GM19438 (cell line): ENCODE results near the gene KDM4C.

ENCODE experiments used
- ATAC-seq: cut with Tn5 transposase; IDR thresholded peaks from one replicate; pipeline ENCODE4 v1.9.1; 2021; ENCODE audit warnings: low read depth; ENCODE audit not compliant: unreplicated experiment

KDM4C gene

DNA sequence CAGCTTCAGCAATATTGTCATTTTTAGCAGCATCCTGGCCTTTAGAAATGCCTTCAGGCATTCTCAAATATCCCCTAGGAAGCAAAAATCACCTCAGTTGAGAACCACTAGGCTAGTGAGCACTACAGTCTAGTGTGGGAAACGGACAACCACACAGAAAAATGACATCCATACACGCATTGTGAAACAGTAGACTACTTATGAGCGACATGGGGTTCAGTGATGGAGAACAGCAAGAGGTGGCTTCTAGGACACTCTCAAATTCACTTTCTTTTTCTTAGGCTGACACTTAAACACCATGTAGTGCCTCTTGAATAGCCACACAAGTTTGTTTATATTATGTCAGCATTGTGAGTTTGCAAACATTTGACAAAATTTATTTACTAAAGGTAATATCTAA is 203.0 kb downstream of the KDM4C start:
- no peak for ATAC-seq

DNA sequence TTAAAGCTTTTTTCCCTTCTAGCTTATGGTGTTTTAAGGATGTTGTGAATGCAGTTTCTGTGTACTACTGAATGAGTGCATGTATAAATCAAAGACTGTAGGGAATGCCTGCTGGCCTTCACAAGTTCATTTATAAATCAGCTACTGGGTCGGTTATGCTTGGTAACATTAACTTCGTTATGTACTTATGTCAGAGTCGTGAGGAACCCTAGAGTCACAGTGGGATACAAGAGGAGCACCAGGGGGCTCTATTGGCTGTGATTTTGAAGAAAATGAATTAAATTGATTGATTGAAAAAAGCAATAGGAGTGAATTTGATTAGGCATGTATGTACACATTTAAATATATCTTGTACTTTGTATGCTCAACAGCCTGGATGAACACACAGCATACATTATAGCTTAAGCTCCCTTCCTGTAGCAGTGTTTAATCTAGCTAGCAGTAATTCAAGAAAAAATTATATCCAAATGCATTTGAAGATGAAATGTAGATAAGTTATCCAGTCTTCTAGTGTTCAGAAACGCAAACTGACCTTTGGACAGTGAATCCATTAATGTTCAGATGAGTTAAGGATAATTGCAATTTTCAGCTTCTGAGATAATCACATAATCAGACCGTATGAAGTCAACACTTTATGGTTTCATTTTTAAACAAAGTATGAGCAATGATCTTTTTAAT is 204.2 kb downstream of the KDM4C start:
- no peak for ATAC-seq

DNA sequence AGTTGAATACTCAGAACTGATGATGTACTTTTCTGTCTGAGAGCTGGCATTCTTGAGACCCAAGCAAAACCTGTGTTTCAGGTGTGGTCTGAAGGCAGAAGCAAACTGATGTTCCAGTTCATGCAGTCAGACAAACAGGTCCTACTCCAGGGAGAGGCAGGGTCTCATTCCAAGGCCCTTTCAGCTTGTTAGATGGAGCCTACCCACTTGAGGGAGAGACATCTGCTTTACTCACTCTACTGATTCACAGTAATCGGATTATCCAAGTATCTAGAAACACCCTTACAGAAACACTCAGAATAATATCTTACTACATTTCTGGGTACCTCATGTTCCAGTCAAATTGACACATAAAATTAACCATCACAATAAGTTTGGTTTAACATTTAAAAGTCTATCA is 207.8 kb downstream of the KDM4C start:
- ATAC-seq, result no peak

DNA sequence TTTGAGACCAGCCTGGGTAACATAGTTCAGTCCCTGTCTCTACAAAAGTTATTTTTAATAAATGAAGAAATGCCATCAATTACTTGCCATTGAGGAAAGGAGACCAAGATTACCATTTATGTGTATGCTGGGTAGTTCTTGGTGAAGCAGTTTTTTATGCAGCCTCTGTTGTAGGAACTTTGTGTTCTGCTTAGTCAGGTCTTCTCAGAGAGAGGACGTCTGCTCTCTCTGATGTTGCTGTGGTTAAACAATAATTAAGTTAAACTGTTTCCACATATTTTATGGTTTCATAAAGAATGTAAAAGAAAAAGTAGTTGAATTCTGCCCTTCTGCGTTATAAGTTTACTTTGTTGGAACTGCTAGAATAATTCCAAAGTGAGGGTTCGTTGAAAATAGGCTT is 210.5 kb downstream of the KDM4C start:
- no peak for ATAC-seq

DNA sequence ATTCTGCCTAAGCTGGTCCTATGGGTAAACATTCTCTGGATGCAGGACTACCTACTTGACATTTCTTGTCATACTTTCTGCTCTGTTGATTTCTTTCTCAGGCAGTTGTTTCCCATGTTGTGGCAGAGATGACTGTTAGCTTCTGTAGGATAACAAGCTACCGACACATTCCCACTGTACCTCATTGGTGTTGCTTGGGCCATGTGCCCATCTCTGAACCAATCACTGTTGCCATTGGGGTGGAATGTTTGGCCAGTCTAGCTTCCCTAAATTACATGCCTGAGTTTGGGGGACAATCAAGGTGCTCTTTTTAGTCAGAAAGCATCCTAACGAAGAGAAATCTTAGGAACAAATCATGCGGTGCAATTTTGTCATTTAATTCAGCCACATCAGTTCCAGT is 212.0 kb downstream of the KDM4C start:
- no peak for ATAC-seq

DNA sequence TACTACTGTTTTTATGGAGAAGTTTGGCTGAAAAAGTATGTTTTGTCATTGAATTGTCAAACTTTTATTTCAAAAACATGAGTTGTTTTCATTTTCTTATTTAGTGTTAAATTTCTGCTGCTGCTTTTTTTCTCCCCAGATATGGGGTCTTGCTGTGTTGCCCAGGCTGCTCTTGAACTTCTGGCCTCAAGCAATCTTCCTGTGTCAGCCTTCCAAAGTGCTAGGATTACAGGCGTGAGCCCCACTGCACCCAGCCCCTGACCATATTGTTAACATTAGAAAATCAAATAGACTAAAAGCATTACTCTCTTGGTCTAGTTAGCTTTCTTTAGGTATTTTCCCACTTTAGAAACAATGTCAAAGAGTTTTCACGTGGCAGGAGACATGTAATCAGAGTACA is 215.3 kb downstream of the KDM4C start:
- no peak for ATAC-seq

DNA sequence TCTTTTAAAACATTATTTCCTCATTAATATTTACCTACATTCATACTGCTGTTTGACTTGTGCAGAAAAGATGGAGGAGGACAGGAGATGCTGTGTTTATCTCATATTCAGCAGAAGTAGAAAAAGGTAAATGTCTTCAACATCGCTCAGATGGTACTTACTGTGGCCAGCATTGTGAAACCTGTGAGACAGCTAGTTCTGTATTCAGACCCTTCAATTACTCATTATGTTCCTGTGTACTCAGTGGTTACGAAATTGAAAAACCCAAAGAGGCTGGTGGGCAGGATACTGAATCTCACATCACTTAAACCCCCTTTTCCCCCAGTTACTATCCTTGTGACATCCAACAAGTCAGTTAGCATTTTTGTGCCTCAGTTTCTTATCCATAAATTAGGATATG is 216.0 kb downstream of the KDM4C start:
- ATAC-seq, result peak; percentile 97

DNA sequence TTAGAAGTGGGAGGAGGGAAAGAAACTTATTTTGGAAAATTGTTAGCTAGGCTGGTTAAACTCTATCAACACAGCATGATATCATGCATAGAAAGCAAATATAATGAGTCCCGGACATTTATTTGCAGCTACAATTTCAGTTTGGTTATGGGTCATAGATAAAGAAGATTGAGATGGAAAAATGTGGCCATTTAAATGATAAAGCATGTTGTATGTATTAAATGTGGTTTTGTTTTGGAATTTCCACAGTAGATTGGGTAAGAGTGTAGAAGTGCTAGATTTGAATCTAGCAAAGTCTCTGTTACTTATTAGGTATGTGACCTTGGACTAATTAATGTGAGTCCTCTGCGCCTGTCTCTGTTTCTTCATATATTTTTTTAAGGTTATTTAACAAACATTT is 217.4 kb downstream of the KDM4C start:
- ATAC-seq, result no peak

DNA sequence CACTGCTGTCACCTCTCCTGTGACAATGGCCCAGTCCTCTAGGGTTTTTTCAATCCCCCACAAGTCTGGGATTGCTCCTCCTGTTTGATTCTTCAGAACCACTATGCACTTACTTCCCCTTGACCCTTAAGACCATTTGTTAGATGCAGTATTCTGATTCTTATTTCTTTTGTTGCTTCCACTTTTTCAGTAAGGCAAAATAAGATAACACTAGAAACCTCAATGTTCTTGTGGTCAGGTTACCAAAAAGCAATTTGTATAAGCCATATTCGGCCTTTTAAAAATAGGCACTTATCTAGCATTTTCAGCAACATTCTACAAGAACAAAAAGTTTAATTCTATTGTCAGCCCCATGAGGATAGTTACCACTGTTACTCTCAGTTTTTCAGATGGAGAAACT is 220.0 kb downstream of the KDM4C start:
- ATAC-seq, result no peak

DNA sequence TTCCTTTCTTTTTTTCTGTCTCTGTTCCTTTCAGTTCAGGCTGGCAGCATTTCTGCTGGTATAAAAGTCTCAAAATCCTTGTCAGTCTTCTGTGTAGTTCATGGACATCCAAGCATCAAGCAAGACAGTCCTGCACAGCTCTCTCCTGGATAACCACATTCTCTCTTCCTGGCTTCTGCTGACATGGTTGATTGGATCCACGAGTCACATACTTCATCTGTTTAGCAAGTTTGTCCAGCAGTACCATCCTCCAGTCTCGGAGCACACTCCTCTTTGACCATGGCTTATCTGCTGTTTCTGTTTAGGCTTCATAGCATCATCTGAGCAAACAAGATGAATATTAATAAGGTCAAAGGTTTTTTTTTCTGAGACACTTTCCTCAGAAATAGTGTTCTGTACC is 220.8 kb downstream of the KDM4C start:
- ATAC-seq, result no peak

DNA sequence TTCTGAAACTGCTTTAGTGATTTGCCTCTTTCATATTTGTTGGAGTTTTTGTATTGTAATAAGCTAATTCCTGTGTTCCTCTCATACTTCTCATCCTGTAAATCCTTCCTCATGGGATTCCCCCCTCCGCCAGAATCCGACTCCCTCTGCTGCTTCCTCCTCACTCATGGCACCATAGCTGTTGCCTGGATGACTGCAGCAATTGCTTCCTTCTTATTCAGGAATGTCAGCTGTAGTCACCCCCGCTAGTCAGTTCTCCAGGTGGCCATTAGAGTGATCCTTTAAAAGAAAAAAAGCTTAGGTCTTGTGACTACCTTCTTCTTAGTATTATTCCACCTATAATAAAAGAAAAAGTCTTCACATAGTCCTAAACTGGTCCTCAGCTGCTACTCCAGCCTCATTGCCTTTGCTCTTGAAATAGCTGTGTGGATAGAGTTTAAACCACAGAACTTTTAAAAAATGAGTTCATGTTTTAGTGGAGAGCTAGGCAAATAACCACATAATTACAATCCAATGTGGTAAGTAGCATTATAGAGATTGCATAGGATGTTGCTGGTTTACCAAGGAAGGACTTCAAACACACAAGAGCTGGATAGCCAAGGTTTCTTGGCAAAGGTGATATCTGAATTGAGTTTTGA is 227.3 kb downstream of the KDM4C start:
- ATAC-seq, result no peak

DNA sequence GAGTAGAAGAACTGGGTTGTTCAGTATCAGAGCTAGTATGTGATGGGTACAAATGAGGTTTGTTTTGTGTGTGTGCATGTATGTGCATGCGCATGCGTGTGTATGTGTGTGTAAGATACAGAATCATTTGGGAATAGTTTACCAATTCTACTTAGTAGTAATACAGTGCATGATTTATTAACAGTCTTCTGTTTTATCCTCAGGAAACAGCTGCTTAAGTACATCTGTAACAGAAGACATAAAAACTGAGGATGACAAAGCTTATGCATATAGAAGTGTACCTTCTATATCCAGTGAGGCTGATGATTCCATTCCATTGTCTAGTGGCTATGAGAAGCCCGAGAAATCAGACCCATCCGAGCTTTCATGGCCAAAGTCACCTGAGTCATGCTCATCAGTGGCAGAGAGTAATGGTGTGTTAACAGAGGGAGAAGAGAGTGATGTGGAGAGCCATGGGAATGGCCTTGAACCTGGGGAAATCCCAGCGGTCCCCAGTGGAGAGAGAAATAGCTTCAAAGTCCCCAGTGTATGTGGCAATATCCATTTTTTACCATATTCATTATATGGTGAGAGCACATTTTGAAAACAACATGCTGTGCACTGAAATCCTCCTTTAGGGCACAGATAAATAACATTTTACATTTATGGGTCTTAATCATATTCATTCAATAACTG is 228.5 kb downstream of the KDM4C start:
- ATAC-seq, result no peak

DNA sequence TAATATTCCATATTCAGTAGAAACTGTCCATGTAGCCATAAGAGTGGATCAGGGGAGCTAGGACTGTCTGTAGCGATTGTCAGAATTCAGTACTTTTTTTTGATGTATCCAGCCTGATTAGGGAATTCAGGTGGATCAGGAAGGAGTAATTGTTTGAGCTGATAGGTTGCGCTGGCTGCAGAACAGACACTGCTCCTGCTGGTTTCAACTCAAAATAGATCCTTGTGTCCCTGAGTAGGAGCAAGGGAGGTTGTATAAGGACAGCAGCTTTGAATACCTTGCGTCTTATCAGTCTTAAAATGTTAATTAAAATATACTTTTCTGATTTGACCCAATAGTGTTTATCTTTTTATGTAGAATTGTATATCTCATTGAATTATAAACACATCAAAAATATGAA is 229.6 kb downstream of the KDM4C start:
- no peak for ATAC-seq

DNA sequence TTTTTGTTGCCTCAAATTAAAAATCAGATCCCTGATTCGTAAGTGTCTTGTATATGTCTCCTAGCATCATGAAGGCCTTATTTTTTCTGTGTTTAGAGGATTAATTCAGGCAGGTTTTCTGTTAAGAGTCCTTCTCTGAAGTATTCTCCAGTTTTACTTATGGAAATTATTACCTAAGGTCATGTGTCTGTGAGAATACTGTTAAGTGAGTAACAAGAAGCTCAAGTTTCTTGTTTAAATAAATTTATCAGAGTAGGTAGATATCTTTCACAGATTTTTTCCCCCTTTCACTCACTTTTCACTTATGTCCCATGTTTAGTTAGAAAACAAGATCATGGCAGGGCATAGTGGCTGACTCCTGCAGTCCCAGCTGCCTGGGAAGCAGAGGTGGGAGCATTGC is 233.6 kb downstream of the KDM4C start:
- ATAC-seq, result no peak

DNA sequence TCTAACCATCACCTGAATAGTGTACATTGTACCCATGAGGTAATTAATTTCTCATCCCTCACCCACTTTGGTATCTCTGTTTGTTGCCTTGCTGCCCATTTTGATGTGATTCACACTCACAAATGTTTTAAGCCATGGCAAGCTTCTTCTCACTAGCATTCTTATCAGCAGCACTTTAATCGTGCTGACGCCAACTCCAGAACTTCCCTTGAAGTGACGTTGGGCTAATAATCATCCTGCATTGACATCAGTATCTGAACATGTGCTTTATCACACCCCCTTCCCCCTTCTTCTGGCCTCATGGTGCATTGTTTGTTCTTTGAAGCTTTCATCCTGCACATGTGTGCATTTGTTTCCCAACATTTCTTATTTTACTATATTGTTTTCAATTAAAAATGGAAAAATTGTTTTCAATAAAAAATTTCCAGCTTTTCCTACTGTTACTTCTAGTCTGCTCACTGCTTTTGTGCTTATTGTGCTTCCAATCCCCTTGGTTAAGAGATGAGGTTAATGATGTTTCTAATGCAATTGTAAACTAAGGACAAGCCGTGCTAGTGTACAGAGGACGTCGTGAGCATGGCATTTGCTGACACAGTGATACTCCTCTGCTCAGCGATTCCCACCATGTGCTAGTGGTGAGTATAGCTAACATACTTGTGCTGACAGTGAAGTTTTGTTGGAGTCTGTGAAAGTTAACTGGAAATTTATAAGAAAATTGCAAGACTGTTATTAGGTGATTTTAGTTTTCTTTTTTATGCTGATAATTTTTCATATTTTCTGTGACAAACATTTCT is 238.5 kb downstream of the KDM4C start:
- ATAC-seq, result no peak

DNA sequence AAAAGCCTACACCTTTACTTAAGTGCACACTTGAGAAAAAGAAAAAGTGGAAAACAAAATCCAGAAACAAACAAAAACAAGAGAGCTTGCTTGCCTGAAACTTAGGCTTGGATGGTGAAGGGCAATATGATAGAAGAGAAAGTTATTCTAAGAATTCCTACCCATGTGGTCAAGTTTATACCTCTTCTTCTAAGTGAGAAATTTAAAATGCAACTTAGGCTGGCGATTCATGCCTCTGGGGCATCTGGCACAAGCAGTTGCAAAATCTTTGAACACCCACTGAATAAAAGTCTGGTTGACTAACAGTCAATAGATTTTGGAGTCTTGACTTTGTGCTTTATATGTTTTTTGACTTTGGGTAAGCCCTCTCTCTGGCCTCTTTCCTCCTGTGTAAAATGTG is 239.6 kb downstream of the KDM4C start:
- ATAC-seq, result no peak

DNA sequence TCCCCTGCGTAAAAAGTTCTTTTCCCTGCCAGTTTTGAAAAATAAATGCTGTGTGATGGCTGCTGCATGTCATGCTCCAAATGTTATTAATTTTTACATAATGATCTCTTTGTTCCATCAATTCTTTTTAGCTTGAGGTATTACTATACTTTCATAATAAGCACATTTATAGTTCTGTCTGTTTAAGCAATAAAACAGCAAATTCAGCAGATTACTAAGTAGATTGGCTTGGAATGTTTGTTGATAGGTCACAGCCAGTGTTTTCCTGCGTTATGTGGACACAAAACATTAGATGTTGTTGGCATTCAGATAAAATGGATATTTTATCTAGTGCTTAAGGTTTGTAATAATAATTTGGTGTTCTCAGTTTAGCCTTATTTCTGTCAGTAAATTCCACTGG is 242.0 kb downstream of the KDM4C start:
- ATAC-seq, result no peak

DNA sequence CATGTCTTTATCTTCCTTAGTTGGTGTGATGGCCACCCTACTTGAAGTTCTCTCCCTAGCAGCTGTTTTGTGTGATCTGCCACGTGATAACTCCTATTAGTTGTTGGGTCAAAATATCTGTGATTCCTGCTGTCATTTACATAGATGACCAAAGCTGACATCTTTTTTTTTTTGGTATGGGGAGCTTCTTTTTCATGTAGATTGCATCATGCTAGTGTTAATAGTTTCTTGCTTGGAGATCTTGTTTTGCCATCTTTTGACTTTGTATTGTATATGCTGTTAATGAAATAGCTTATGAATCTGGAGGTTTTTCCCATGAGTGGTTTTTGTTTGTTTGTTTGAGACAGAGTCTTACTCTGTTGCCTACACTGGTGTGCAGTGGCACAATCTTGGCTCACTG is 243.8 kb downstream of the KDM4C start:
- no peak for ATAC-seq

DNA sequence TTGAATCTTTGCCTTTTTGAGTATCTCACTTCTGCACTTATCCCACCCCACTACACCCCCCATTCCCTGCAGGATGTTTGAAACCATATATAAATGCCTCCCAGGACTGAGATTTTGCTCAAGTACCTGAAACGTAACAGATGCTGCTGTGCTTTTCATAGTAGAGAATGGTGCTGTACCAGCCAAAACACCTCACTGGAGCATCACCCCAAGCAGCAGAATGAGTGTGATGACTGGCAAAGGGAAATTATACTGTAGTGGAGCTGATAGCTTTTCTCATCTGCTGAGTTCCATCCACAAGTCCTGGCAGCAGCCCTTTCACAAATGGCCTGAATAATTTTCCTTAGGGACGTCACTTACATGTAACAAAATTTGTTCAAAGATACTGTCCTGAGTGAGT is 246.1 kb downstream of the KDM4C start:
- no peak for ATAC-seq

DNA sequence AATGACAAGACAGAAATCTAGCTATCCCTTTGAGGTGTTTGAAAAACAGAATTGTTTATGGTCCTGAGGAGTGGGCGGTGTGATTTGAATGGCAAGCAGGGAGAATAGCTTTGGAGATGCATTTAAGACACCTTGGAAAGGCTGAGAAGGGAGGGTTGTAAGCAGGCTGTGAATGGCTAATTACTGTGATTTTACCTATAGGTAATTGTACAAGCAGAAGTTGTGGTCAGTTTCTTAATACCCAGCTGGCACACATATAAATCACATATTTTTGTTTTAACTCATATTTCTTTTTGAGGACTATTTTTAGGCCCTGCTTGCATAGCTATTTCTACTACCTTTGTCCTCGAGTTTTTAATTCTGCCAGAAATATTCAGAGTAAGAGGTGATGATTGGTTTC is 248.6 kb downstream of the KDM4C start:
- ATAC-seq, result no peak

DNA sequence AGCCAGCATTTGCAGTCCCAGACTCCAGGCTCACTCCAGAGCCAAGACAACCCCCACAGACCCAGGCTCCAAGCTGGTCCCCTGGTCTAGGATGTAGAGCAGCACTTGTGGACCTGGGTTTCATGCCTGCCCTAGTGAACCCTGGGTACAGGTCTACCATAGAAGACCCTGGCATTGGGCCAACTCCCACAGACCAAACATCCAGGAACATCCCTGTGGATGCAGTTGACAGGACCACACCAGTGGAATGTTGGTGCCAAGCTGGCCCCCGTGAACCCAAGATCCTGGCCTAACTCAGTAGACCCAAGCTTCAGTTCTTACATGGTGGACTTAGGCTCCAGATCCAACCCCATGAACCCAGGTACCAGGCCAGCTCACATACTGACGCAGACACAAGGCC is 250.6 kb downstream of the KDM4C start:
- ATAC-seq, result no peak
